NB4 (cell line): Measurements from ENCODE around the gene SPTY2D1.

Experiments used
- DNase-seq: peaks from one replicate; pipeline ENCODE4 v3.0.0; 2010; ENCODE audit warnings: low read depth
- H3K4me3 ChIP-seq: one replicate; pipeline ENCODE4 v1.5.1; 2011; ENCODE audit warnings: mild to moderate bottlenecking, low read depth, low read length, moderate library complexity
- MYC ChIP-seq: IDR thresholded peaks from 2 replicates; pipeline ENCODE4 v1.6.1; 2011; ENCODE audit warnings: low read depth, low read length
- POLR2A ChIP-seq: IDR thresholded peaks from 2 replicates; pipeline ENCODE4 v1.6.1; 2011; ENCODE audit warnings: mild to moderate bottlenecking; ENCODE audit not compliant: insufficient read length; ENCODE audit errors: extremely low read depth
- TF ChIP-seq, protein P1 (sequence below): IDR thresholded peaks from 2 replicates; pipeline ENCODE4 v1.6.1; 2011; ENCODE audit warnings: low read depth, low read length
- TF ChIP-seq, protein P2 (sequence below): IDR thresholded peaks from one replicate; pipeline ENCODE4 v1.5.1; 2012; ENCODE audit warnings: low read depth, low read length

The SPTY2D1 gene

DNA sequence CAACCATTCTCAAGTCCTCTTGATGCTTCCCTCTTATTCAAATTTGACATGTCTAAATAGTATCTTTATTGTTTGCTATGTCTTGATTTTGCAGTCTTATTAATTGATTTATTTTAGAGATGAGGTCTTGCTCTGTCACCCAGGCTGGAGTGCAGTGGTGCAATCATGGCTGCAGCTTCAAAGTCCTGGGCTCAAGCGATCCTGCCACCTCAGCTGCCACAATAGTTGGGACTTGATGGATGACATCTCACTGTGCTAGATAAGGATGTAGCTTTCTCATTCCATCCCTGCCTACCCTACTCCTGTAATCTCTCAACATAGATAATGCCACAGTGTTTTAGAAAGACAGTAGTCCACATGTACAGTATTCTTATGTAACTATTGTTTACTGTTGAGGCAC lies 7.5 kb upstream of the SPTY2D1 start:
- TF ChIP-seq, protein P1, sequence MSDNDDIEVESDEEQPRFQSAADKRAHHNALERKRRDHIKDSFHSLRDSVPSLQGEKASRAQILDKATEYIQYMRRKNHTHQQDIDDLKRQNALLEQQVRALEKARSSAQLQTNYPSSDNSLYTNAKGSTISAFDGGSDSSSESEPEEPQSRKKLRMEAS, result no peak
- TF ChIP-seq, protein P2, sequence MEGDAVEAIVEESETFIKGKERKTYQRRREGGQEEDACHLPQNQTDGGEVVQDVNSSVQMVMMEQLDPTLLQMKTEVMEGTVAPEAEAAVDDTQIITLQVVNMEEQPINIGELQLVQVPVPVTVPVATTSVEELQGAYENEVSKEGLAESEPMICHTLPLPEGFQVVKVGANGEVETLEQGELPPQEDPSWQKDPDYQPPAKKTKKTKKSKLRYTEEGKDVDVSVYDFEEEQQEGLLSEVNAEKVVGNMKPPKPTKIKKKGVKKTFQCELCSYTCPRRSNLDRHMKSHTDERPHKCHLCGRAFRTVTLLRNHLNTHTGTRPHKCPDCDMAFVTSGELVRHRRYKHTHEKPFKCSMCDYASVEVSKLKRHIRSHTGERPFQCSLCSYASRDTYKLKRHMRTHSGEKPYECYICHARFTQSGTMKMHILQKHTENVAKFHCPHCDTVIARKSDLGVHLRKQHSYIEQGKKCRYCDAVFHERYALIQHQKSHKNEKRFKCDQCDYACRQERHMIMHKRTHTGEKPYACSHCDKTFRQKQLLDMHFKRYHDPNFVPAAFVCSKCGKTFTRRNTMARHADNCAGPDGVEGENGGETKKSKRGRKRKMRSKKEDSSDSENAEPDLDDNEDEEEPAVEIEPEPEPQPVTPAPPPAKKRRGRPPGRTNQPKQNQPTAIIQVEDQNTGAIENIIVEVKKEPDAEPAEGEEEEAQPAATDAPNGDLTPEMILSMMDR, result no peak
- TF ChIP-seq MYC (no peak), POLR2A (no peak)
- no peak for DNase-seq
- H3K4me3 ChIP-seq, result no peak overlapping the region

- peak; percentile 37 for DNase-seq
- TF ChIP-seq POLR2A (no peak), MYC (no peak)
- TF ChIP-seq, protein P2, result no peak
- TF ChIP-seq, protein P1, result no peak
- peak overlapping the region; percentile 98 for H3K4me3 ChIP-seq
These were observed 644 bp downstream of the SPTY2D1 start for GRCh38 chr11:18633256-18634139.

DNA sequence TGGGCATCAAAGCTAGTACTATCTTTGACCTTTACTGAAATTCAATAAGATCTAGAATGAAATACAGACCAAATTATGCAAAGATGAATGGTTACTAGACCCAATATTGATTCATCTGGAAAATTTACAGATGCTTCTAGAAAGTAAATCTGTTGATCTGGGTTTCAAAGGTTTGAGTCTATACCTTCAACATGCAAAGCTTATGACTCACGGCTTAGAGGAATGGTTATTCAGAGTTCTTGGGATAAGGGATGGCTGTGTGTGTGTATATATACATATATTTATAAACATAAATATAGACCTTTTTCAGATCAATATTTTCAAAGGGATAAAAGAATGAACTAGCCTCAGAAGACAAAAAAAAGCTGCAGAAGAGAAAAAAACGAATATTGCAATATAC lies 1.3 kb downstream of the SPTY2D1 start:
- no peak for DNase-seq
- TF ChIP-seq, protein P1, result no peak
- TF ChIP-seq, protein P2, result no peak
- TF ChIP-seq POLR2A, result no peak
- TF ChIP-seq MYC, result no peak
- peak overlapping the region; percentile 98 for H3K4me3 ChIP-seq

- TF ChIP-seq, protein P2, result no peak
- TF ChIP-seq POLR2A, result no peak
- TF ChIP-seq MYC, result no peak
- TF ChIP-seq, protein P1, result no peak
- H3K4me3 ChIP-seq, result no peak overlapping the region
- DNase-seq, result no peak
These were observed 10.0 kb downstream of the SPTY2D1 start for GRCh38 chr11:18624161-18624560.

DNA sequence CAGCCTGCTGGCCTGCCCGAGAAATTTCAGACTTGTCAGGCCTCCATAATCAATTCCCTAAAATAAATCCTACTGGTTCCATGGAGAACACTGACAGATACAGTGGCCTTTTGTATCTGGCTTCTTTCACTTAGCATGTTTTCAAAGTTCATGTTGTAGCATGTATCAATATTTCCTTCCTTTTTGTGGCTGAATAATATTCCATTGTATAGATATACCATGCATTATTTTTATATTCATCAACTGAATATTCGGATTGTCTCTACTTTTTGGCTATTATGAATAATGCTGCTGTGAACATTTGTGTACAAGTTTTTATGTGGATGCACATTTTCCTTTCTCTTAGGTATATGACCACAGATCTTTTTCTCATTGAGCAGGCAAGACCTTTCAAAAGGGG lies 10.4 kb downstream of the SPTY2D1 start:
- no peak for DNase-seq
- no peak overlapping the region for H3K4me3 ChIP-seq
- TF ChIP-seq, protein P2, result no peak
- TF ChIP-seq MYC (no peak), POLR2A (no peak)
- TF ChIP-seq, protein P1, result no peak
